NCI-H526 treated with DMSO at 0.1 percent for 48 hours (cell line): ENCODE data around the gene AMDHD1.
"Not testable (repeated sequence)": the region's sequence is repeated elsewhere in the genome, so short reads cannot be mapped to it uniquely, and the experiment has no call there.

Experiments used
- DNase-seq: peaks from one replicate; lab custom pipeline; 2025; lab: John Stamatoyannopoulos, UW

AMDHD1 gene

DNA sequence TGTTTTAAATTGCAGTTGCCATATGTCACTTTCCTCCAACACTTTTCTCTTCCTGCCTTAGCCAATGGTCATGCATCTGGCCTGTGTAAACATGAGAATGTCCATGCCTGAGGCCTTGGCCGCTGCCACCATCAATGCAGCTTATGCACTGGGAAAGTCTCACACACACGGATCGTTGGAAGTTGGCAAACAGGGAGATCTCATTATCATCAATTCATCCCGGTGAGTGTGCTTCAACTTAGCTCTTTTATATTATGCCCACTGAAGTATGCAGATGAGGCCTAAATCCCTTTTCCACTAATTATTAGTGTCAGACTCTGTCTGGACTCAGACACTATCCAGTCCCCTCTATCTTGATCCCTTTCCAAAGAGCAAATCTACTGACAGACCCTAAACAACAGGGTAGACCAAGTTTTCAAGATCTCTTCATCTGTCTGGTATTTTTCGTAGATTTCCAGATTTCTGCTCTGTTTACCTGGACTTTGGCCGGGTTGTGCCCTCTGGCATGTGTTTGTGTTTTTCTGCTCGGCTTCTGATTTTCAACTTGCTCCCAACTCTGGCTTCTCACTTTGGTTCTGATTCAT, 23.2 kb downstream of the AMDHD1 start:
- no peak for DNase-seq

DNA sequence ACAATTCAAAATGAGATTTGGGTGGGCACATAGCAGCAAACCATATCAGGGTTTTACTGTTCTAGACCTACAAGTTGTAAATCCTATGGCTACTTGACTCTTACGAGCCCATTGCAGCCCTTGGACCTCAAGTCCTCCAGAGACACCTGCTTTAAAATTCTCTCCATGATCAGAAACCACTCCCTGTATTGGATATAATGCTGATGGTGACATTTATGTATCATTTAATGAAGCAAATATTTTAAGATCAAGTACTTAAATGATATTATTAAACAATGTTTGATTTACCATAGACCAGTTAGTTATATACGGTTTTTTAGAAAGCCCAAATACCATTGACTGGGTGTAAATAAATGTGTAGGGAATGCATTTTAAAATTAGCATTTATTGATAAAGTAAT, 24.2 kb downstream of the AMDHD1 start:
- no peak for DNase-seq

DNA sequence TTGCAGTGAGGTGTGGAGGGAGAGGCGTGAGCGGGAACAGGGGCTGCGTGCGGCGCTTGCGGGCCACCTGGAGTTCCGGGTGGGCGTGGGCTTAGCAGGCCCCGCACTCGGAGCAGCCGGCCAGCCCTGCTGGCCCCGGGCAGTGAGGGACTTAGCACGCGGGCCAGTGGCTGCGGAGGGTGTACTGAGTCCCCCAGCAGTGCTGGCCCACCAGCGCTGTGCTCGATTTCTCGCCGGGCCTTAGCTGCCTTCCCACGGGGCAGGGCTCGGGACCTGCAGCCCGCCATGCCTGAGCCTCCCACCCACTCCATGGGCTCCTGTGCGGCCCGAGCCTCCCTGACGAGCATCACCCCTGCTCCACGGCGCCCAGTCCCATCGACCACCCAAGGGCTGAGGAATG, 26.0 kb downstream of the AMDHD1 start:
- not testable (repeated sequence) for DNase-seq

DNA sequence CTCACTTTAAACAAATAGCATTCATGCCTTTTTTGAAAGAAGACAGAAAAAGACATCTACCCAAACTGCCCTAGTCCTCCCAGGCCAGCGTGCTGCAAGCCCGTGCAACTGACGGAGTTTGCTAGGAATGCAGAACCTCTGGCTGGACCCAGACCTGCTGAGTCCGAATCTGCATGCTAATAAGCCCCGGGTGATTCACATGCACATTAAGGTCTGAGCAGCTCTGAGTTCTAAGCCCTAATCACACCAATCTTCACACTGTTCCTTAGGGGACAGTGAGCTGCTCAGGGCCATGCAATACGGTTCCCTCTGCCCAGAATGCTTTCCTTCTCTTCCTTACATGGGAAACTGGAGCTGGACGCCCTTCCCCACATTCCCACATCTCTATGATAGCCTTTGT, 27.8 kb downstream of the AMDHD1 start:
- no peak for DNase-seq

DNA sequence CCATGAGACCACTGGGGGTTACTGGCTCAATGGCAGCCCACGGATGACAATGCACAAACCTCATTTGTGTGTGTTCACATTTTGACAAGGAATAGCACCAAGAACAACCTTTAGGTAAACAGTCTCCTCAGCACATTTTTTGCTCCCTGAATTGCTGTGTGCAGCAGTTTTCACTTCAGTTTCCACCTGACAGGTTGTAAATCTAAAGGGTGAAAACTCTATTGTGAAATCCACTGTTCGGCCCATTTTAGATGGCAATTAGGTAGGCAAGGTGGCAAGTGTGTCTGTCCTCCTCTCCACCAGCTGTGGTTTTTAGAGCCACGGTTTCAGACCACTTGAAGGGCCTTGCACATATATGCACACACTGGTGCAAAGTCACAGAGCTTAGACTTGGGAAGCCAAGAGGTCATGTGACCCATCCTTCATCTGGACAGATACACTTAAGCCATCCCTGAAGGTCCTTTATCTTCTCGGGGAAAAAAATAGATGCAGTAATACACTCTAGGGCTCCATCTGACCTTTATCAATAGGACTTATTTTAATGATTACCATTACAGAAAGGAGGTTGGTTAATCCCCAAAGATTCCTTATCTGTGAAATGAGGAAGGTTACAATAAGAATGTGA, 29.8 kb downstream of the AMDHD1 start:
- DNase-seq: no peak

DNA sequence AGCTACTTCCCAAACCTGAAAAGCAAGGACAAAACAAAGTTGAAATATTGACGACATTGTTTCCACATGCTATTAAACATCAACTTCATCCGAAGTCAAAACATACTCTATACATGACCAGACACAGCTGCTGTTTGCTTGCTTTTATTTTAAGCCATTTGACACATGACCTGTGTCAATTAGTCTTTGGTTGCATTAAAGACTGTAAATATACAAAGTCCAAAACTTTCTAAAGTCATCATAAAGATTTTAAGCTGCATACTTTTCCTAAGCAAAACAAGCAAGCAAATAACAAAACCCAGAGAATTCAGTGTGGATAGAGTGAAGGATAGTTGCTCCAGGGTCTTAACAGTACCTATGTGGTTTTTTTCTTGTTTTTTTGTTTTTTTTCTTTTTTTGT, 31.2 kb downstream of the AMDHD1 start:
- no peak for DNase-seq

DNA sequence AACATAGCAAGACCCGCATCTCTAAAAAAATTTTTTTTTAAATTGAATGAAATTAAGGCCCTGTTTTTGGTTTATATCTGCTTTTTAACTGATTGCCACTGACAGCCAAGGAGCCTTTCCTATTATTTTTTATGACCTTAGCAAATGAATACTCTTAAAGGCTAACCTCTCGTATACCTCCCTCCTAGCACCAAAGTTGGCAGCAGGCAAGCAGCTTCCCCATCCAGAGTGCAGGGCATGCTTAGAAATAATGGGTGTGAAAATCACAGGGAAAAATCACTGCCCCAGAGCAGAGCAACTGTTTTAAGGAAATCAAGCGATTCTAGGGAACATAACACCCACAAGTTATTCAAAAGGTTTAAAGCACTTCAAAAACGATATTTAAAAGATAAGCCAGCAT, 32.4 kb downstream of the AMDHD1 start:
- DNase-seq: no peak

DNA sequence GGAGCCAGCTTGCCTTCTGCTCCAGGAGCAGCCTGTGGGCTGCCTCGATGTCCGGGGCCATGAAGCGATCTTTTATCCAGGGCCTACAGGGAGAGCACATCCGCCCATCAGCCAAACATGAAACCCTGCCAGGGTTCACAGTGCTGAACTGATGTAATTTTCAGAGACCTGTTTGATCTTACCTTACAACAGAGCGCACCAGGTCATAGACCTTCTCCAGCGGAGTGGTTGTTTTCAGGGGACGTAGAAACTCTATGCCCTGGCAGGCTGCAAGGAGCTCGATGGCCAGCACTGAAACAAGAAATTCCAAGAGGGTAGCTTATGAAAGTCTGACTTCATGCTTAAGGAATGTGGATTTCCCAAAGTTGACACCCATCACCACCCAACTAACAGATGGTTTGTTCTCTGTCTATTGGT, 33.3 kb downstream of the AMDHD1 start:
- no peak for DNase-seq

DNA sequence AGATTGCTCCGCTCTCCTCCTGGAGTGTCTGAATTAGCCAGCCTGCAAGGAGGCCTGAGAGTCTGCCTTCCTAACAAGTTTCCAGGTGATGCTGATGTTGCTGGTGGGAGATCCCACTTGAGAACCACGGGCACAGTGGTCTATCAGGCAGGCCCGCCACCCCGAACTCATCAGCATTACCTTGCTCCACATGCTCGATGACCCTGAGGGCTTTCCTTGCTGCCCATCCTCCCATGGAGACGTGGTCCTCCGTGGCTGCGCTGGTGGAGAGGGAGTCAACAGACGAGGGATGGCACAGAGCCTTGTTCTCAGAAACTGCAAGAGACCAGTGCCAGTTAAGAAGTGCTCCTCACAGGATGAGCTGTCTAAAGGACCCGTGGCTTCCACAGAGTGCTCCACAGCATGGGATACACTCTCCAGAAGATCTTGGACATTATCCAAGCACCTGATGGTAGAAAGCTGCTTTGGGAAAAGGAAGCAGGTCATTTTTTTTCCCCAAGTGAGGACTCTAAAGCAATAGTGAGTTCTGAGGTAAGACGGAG, 34.7 kb downstream of the AMDHD1 start:
- DNase-seq: no peak

DNA sequence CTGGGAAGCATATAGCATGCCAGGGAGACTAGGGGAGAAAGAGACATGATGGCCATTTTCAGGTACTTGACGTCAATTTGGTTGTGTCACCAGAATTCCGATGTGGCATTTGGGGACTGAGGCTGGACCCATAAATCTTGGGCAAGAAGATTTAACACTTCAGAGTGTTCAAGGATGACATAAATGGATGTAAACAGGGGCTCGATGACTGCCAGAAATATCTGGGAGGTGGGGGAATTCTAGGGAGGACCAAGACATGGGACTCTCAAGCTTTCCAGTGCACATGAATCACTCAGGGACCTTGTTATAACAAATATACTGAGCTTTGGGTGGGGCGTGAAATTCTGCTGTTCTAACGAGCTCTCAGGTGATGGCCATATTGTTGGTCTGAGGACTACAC, 35.2 kb downstream of the AMDHD1 start:
- DNase-seq: no peak

DNA sequence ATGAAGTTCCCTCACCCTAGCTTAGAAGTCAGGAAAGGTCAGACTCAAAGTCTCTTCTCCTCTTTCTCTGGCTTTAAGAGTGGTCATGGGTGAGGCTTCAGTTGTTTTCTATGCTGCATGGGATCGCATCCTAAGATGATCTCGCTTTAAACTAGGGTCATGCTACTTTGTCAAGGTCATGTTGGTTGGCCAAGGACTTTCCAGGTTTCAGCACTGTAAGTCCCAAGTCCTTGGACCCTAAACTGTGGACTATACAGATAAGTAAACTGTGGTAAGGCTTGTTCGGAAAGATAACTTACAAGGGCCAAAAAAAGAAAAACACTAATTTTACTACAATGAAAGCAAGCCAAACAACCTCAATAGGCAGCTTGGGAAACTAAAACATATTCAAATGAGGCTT, 35.6 kb downstream of the AMDHD1 start:
- no peak for DNase-seq

DNA sequence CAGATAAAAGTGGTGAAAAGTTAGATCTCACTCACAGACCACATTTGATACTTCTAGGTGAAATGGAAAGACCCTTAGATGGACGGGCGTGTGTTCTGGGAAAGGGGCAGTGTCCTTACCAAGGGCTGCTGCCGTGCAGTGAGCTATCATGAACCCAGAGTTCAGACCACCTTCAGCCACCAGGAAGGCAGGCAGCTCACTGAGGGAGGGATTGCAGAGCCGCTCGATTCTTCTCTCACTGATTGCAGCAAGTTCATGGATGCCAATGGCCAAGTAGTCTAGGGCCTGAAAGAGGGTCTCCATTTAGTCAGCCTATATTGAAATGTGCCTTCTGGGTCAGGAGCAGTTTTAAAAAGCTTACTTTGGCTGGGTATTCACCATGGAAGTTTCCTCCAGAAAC, 37.3 kb downstream of the AMDHD1 start:
- no peak for DNase-seq

DNA sequence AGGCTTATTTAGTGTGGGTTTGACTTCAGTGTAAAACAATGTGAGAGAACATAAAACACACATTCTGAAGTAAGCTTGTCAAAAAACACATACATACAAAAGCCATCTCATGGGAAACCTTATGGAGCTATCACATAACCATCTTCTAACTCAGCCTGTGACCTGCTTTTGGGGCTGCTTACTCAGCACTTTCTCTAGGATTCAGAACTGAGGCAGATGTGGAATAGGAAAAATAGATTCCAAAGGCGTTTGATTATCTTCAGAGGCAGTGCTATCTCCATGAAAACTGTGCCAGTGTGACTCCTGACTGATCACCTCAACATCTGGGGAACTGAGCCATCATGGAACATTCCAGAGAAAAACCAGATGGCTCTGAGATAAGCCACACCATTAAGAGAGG, 39.5 kb downstream of the AMDHD1 start:
- DNase-seq: no peak

DNA sequence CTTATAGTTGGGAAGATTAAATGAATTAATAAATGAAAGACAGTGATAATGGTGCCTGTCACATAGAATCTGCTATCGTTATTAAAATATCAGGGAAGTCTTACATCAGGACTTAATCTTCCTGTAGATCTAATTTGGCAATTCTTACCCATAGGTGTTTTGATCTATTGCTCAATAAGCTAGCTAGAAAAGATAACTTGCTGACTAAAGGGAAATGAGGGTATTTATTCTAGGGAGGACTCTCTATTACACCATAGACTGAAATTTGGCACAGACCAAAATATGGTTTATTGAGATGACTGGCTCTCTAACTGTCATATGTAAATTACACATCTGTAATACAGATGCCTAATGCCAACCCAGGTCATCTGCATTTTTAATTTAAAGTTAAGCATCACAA, 41.6 kb downstream of the AMDHD1 start:
- DNase-seq: no peak

DNA sequence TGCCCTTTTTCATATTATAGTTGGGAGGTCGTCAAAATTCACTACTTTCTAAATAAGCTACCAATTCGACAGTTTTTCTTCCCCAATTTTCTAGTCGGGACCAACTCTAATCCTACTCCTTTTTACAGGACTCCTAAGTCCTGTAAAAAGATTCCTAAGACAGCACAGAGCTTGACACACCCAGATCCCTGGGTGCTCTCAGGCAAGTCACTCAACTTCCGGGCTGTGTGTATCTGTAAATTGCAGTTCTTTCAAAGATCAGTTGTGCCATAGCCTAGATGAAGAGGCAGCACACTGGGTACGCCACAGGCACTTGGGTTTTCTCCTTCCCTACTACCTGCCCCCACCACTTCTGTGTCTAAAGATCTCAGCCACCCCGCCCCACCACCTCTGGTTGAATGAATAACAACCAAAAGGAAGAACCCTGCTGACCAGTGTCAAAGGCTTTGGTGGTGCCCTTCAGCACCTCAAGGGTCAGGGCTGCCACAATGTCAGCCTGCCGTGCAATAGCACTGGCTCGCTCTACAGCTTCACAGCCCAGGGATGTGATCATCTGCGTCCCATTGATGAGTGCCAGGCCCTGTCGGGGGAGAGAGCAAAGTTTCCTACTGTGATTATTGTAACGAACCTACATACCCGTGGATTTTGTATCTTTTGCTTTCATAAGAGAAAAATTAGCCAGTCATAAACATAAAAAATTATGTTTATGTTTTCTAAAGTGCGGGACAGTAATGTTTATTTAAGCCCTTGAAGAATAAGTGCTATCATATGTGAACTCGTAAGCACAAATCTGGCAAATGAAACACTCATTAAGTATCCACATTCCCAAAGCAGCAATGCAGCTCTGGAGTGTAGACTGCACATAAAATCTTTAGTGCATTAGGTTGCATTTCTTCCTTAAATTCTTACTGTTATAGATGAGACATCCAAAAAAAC, 43.8 kb downstream of the AMDHD1 start:
- no peak for DNase-seq

DNA sequence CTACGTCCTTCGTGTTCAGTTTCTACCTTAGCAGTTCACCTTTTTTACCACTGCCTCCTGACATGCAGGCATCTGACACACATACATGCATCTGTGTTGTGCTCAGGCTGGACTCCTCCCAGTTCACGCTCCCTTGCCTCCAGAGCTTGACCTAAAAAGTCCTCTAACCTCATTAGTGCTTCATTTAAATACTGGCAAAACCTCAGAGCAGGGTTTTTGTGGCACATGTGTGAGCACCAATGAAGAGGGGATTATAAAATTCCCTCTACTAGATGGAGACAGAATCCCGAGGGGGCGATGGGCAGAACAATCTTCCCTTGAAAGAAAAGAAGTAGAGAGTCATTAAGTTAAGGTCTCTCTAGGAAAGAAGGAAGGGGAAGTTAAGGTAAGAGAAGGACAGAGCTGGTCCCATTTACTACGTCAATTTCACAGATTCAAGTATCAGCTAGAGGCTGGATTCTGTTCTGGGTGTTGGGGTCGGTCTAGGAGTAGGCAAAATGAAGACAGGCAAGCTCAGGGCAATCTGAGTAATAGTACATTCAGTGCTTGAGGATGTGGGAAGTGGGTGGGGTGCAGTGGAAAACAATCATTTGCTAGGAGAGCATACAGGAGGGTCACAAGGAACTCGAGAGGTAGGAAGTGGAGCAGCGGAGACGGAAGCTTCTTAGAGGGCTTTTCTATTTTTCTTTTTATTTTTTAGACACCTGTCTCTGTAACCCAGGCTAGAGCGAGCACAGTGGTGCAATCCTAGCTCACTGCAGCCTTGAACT, 45.6 kb downstream of the AMDHD1 start:
- no peak for DNase-seq

DNA sequence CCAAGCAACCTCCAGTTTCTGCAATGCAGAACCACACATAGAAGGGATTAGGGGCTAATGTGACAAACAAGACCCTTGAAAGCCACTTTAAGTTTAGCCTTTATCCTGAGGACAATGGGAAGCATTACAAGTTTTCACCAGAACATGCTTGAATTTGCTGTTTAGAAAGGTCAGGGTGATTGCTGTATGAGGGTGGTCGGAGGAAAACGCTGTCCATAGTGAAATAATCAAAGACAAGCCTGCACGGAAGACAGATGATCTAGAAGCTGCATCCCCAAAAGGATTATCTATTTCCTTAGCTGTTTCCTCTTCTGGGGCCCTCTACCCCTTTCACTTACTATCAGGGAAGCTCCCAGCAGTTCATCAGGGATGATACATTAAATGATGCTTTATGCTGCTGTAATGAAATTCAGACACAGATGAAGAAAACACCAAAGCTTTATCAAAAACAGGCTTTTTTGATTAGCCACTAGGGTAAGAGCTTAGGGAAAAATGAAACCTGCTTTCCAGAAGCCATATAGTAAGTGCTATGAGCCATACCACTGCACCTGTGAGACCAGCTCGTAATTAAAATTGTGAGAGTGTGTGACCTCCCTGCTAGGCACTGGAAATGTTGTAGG, 46.5 kb downstream of the AMDHD1 start:
- DNase-seq: no peak

DNA sequence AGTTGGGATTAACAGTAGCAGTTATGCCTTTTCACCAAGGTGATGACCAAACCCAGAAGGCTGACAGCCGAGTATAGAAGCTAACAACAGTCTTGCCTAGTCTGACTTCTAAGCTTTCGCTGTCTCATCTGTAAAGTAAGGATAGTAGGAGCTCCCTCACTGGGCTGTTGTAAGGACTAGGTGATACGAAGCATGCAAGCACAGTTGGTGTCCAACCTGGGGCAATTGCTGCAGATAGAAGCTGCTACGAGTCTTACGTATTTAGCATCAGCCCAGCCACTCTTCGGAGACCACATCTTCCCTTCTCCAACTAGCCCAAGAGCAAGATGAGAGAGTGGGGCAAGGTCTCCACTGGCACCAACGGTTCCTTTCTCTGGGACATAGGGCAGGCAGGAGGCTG, 47.0 kb downstream of the AMDHD1 start:
- DNase-seq: no peak

DNA sequence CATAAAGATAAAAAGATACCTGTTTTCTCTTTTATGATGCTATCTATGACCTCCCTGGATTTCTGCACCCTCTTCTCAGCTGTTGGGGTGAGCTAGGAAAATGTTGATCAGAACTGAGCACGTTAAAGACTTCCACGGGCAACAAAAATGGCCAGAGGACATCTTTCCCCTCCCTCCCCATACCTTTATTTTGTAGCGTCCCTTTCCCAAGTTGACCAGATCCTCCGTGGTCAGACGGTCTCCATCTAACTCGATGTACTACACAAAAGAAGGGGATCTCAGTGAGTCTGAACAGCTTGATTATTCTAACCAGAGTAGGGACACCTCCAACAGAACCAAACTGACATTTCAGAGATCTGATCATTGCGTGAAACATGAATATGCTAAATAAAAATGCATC, 50.8 kb downstream of the AMDHD1 start:
- no peak for DNase-seq

DNA sequence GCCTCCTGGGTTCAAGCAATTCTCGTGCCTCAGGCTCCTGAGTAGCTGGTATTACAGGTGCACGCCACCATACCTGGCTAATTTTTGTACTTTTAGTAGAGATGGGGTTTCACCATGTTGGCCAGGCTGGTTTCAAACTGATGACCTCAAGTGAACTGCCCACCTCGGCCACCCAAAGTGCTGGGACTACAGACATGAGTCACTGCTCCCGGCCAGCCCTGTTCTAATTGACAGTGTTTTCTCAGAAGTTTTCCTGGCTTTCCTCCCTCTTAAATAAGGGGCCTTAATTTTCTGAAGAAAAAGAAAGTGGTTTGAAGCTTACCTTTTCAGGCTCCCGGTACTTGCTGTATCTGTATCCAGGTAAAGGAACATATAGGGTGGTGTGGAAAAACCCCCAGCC, 51.3 kb downstream of the AMDHD1 start:
- DNase-seq: no peak

DNA sequence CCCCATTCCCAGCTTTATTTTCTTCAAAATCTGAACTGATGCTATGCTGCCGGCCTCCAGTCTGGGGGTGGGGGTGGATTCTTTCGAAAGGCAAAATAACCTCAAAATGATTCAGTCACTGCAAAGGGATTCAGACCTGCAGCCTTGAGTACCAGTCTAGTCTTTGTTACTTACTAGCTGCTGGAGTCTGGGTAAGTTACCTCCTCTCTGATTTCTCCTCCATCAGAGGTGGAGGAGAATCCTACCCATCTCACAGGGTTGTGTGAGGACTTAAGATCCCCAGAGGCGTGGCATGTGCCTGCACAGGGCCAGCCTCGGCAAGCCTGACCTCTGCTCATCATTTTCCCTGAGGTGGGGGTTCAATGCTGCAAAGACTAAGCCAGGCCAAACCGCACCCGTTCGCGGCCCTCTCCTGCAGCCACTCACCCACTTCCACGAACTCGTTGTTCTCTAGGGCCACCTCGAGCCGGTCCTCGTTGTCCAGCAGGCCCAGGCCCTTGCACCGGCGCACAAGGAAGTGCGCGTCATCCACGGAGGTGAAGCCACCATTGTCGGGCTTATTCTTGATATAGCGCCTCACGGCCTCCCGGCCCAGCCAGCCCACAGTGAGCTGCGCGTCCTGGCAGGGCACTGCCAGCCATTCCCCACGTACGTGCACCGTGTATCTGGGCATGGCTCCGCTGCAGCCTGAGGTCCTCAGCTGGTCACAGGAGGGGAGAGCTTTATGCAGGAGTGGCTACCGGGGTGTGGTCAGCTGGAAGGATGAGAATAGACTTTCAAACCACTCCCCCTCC, 52.3 kb downstream of the AMDHD1 start:
- DNase-seq: no peak
